A673 (cell line): Measurements from ENCODE around the gene CCDC85C.

Experiments used
- CTCF ChIP-seq: fragments of 300-800, 200-600 bp; sonication (generic); conservative IDR thresholded peaks from 2 replicates; pipeline ENCODE4 v1.5.1; 2017; ENCODE audit warnings: low read depth, mild to moderate bottlenecking, antibody characterized with exemption, low read length, moderate library complexity, mixed read lengths
- EZH2 ChIP-seq: fragments of 200-600 bp; sonication (generic); IDR thresholded peaks from 2 replicates; pipeline ENCODE4 v1.6.1; 2017; ENCODE audit warnings: borderline replicate concordance, low read depth, mild to moderate bottlenecking, mixed read lengths, antibody characterized with exemption, low read length; ENCODE audit not compliant: poor library complexity, severe bottlenecking

GRCh38 chr14:99525699-99526080 is 78.3 kb downstream of the CCDC85C start:
- TF ChIP-seq CTCF (no peak), EZH2 (no peak)
